ENCODE results near the gene NPRL2.

Gene NPRL2

GRCh38 chr3:50350527-50351322, at the start of gene NPRL2, which contains the start of gene CYB561D2:
TSS of gene NPRL2 (minus strand) at chr3:50350775. CDS start at chr3:50350652, 123 bp downstream.
TSS of gene CYB561D2 (plus strand) at chr3:50350862. CDS start at chr3:50351434, 572 bp downstream.
- TF ChIP-seq, protein P1, sequence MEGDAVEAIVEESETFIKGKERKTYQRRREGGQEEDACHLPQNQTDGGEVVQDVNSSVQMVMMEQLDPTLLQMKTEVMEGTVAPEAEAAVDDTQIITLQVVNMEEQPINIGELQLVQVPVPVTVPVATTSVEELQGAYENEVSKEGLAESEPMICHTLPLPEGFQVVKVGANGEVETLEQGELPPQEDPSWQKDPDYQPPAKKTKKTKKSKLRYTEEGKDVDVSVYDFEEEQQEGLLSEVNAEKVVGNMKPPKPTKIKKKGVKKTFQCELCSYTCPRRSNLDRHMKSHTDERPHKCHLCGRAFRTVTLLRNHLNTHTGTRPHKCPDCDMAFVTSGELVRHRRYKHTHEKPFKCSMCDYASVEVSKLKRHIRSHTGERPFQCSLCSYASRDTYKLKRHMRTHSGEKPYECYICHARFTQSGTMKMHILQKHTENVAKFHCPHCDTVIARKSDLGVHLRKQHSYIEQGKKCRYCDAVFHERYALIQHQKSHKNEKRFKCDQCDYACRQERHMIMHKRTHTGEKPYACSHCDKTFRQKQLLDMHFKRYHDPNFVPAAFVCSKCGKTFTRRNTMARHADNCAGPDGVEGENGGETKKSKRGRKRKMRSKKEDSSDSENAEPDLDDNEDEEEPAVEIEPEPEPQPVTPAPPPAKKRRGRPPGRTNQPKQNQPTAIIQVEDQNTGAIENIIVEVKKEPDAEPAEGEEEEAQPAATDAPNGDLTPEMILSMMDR (IDR thresholded peaks at IDR 0.05; ENCODE audit: insufficient read depth, low read depth, low read length, missing control alignments): no peak
- peak; percentile 97 for DNase-seq (ENCODE audit: low read depth)
- peak within 1 kb of the TSS; percentile 75 for H3K4me3 ChIP-seq (ENCODE audit: low read depth, low read length)

DNA sequence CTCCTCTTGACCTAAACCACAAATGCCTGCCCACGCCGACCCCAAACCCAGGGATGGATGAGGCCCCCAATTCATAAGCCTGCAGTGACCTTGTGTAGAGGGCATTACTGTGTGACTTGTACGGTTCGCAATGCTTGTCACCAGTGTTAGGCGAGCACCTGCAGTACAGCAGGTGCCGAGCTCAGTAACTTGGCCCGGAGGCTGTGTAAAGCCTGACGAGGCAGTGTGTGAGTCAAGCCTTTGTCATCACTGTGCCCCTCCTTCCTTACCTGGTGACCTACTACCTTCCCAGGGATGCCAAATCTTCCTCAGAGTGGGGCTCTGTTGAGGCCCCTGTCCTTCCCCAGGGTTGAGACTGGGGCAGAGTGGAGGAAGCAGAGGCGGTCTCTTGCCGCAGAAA, 45.9 kb upstream of the NPRL2 start:
- TF ChIP-seq, protein P1 (IDR thresholded peaks at IDR 0.05; ENCODE audit: insufficient read depth, low read depth, low read length, missing control alignments): no peak
- no peak for DNase-seq (ENCODE audit: low read depth)
- no peak overlapping the region for H3K4me3 ChIP-seq (ENCODE audit: low read depth, low read length)

DNA sequence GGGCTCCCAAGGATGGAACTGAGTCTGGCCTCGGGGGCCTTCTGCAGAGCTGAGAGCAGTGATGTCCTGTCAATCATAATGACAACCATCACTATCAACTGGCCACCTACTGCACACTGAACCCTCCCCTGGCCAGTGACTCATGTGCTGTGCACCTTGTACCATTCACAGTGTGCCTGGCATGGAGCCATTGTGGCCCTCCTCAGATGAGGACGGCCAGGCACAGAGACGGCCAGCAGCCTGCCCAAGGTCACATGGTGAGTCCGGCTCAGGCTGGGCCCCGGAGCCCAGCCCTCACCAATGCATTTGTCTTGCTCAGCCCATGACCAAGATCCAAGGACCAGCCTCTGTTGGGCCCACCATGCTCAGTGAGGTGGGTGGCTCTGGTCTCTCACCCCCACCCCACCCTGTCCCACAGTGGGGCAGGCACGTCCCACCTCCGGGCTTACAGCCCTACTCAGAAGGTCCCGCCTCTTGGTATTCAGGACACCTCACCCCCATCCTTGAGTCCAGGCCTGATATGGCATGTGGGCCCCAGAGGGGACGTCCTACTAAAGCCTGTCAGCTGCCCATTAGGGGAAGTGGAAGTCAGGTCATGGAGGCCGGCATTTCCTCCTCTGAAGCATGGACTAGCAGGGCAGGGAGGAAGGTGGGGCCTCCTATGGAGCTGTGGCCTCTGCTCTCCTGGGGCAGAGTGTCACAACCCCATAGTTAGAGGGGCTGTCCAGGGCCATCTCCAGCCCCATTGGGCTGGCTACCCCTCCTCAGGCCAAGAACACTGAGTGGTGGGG, 44.7 kb upstream of the NPRL2 start:
- no peak overlapping the region for H3K4me3 ChIP-seq (ENCODE audit: low read depth, low read length)
- TF ChIP-seq, protein P1 (IDR thresholded peaks at IDR 0.05; ENCODE audit: insufficient read depth, low read depth, low read length, missing control alignments): no peak
- DNase-seq (ENCODE audit: low read depth): no peak

DNA sequence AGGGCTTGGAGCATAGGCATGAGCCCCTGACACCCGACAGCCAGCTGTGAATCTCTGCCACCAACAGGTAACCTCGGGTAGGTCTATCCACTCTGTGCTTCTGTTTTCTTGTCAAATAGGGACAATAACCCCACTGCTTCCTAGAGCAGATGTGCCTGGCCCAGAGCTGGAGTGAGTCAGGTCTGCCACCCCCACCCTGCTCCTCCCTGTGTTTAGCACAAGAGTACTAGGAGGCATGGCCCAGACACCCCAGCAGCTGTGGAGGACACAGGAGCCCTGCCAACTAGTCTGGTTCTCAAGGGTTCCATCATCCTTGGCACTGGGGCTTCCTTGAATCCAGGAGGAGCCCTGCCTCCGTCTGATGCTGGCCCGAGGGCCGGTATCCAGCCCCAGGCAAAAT, 42.5 kb upstream of the NPRL2 start:
- TF ChIP-seq, protein P1 (IDR thresholded peaks at IDR 0.05; ENCODE audit: insufficient read depth, low read depth, low read length, missing control alignments): no peak
- DNase-seq (ENCODE audit: low read depth): no peak
- H3K4me3 ChIP-seq (ENCODE audit: low read depth, low read length): no peak overlapping the region

GRCh38 chr3:50392101-50392715, 41.6 kb upstream of the NPRL2 start:
- TF ChIP-seq, protein P1 (IDR thresholded peaks at IDR 0.05; ENCODE audit: insufficient read depth, low read depth, low read length, missing control alignments): no peak
- H3K4me3 ChIP-seq (ENCODE audit: low read depth, low read length): no peak overlapping the region
- no peak for DNase-seq (ENCODE audit: low read depth)

DNA sequence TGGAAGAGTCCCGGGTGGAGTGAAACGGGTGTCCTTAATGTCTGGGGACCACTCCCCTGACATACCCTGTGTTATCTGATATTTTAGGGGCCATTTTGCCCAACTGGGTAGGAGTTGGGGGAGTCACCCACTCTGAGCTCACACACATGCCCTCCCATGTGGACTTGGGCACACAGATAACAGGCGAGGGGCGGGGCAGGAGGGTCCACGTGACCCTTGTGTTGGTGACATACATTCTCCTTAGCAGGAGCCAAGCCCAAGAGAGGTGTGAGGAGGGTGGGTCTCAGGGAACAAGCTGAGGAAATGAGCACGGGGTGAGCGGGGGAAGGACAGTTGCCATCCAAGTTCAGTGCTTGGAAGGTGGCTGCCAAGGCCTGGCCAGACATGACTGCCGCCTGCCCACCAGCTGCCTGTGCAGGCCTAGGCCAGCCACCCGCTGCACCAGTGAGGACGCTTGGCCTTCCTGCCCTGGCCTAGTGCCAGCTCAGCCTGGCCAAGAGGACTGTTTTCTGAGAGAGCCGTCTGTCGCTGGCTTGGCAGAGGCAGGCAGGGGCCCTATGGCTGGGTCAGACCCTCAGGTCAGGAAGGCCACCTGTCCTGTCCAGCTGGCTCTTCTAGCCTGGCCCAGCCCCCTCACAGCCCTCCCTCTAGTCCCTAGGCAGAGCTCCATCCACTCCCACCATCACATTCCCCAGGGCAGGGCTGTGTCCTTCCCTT, 40.1 kb upstream of the NPRL2 start:
- no peak overlapping the region for H3K4me3 ChIP-seq (ENCODE audit: low read depth, low read length)
- TF ChIP-seq, protein P1 (IDR thresholded peaks at IDR 0.05; ENCODE audit: insufficient read depth, low read depth, low read length, missing control alignments): no peak
- DNase-seq (ENCODE audit: low read depth): no peak
